Activated CD8-positive, alpha-beta memory T cell treated with anti-CD3 and anti-CD28 coated beads for 4 hours (primary cell): ENCODE data around the gene RNF208.
A peak's percentile ranks its signal among the peaks of the same experiment; 100 is the strongest.

ENCODE experiments used
- DNase-seq, 2 donors: peaks; one replicate each; pipeline ENCODE4 v3.0.0-alpha.2; 2020; ENCODE audit warnings: low read depth in 2 of 2

RNF208 gene

DNA sequence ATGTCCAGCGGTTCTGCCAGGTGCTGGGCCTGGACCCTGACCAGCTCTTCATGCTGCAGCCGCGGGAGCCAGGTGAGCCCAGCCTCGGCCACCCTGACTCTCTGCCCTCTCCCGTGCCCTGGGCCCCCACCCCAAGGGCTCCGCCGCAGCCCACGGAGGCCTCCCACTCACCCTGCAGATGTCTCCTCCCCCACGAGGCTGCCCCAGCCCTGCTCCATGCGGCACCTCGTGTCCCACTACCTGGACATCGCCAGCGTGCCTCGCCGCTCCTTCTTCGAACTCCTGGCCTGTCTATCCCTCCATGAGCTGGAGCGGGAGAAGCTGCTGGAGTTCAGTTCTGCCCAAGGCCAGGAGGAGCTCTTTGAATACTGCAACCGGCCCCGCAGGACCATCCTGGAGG is 7.4 kb downstream of the RNF208 start:
- no peak for DNase-seq

DNA sequence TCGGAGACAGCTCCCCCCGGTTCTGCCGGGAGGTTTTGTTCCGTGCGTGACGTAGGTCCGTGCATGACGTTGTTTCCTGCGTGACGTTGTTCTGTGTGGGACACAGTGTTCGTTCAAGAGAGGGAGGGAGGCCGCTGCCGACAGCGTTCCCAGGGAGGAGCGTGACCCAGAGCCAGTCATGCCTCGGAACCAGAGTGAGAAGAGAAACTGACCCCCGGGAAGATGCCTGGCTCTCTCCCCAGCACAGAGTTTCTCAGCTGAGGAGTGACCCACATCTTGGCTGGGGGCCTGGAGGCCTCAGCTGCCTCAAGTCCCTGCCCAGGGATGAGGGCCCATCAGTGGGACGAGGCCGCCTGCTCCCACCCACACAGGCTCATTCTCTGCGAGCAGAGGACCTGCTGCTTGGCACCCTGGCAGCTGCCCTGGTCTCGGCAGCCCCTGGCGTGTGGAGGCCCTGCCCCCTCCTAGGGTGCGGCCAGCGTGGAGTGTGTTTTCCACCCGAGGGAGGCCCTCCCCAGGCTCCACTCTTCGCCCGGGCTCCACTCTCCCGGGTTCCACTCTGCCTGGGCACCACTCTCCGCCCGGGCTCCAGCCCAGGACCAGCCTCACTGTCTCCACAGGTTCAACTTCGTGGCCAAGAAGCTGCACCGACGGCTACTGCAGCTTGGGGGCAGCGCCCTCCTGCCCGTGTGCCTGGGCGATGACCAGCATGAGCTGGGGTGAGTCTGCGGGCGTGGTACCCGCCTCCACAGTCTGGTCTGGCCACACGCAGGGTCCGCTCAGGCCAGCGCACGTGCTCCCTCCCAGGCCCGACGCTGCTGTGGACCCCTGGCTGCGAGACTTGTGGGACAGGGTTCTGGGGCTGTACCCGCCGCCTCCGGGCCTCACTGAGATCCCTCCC is 8.6 kb downstream of the RNF208 start:
- DNase-seq = no peak

DNA sequence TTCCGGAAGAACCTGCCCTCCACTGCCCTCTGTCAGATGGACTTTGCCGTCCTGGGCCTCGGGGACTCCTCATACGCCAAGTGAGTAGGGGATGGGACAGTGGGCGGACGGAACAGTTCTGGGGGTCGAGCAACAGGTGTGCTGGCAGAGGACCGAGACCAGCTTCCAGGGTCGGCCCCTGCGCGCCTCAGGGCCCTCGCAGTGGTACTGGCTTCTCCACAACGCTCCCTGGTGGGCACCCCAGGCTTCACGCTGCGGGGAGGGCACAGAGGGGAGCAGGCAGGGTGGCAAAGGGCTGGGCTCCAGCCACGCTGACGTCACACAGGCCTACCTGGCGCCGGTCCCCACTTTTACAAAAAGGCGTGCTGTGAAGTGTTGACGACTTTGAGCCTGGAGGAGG is 9.5 kb downstream of the RNF208 start:
- no peak for DNase-seq

DNA sequence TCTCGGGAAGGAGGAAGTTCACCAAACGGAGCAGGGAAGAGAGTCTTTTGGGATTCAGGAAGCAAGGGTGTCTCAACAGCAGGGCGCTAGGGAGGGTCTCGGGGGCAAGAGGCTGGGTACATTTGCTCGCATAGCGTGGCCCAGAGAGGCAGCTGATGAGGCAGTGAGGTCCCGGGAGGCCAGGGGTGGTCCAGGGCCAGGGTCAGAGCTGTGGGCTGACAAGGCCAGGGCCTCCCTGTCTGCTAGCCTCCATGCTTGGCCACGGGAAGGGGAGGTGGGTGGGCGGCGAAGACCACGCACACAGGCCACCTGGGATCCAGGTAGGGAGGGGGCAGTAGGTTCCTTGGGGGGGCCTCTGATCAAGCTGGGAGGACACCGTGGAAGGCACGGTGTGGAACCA is 10.5 kb downstream of the RNF208 start:
- no peak for DNase-seq

DNA sequence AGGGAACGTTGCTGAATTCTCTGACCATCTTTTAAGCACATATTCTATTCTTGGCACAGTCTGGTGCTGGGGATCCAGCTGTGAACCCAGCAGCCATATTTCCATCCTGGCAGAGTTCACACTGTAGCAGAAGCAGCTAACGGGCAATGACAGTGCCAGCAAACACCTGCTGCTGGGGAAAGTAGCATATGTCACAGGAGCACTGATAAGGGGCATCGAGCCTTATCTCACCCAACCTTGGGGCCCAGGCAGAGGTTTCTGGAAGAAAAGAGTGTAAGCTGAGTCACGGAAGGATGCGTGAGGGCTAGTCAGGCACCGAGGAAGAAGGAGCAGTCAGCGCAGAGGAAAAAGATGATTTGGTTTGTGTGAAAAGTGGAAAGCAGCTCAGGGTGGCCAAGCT is 15.4 kb downstream of the RNF208 start:
- DNase-seq = no peak

DNA sequence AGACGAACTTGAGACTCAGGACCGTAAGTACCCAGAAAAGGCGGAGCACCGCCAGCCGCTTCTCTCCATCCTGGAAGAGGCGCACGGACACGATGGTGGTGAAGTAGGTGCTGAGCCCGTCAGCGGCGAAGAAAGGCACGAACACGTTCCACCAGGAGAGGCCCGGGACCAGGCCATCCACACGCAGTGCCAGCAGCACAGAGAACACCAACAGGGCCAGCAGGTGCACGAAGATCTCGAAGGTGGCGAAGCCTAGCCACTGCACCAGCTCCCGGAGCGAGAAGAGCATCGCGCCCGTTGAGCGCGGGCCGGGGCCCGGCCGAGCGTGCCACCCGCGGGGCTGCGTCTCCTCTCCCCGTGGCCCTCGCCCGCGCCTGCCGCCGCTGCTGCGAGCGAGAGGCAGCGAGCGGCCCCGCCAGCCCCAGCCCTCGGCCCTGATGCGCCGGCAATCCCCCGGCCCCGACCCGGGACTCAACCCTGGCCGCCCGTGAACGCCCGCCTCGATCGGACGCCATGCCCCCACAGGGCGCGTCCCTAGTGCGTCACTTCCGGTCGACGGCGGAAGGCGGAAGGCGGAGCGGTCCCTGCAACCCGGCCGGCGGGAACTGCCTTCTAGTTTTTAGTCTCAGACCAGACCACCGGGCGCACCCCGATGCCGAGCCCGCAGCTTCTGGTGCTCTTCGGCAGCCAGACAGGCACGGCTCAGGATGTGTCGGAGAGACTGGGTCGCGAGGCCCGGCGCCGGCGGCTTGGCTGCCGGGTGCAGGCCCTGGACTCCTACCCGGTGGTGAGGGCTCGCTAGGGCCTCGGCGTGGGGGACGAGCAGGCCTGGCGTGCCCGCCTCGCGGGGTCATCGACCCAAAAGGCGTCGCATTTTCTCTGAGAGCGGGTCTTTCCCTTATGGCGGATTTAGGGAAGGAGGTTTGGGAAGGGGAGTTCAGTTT is 16.6 kb downstream of the RNF208 start, which contains the start of the genes NDOR1 and TMEM203:
Gene NDOR1, plus strand, starts transcription at position 575 of the 944 bp plus-strand sequence. Its CDS starts 78 bp downstream, at position 653.
Gene TMEM203, minus strand, starts transcription at position 523 of the 944 bp plus-strand sequence. Its CDS starts 234 bp downstream, at position 289.
- peak; percentile 87 for DNase-seq

DNA sequence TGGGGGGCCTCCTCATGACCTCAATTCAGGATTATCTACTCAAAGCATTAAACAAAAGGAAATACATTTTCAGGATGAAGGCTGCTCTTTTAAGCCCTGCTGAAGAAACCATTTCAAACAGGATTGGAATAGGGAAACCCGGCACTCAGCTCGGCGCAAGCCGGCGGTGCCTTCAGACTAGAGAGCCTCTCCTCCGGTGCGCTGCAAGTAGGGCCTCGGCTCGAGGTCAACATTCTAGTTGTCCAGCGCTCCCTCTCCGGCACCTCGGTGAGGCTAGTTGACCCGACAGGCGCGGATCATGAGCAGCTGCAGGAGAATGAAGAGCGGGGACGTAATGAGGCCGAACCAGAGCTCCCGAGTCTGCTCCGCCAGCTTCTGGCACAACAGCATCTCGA is 17.3 kb downstream of the RNF208 start:
- DNase-seq = no peak

DNA sequence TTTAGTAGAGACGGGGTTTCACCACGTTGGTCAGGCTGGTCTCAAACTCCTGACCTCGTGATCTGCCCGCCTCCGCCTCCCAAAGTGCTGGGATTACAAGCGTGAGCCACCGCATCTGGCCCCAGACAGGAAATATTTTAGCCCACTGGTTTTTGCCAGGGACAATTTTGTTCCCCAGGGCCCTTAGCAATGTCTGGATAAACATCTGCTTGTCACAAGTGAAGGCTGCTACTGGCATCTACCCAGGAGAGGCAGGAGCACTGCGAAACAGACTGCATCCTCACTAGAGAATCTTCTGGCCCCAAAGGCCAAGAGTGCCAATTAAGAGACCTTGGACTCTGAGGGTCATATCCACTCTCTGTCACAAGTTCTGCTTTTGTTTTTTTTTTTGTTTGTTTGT is 19.1 kb downstream of the RNF208 start:
- DNase-seq = no peak

DNA sequence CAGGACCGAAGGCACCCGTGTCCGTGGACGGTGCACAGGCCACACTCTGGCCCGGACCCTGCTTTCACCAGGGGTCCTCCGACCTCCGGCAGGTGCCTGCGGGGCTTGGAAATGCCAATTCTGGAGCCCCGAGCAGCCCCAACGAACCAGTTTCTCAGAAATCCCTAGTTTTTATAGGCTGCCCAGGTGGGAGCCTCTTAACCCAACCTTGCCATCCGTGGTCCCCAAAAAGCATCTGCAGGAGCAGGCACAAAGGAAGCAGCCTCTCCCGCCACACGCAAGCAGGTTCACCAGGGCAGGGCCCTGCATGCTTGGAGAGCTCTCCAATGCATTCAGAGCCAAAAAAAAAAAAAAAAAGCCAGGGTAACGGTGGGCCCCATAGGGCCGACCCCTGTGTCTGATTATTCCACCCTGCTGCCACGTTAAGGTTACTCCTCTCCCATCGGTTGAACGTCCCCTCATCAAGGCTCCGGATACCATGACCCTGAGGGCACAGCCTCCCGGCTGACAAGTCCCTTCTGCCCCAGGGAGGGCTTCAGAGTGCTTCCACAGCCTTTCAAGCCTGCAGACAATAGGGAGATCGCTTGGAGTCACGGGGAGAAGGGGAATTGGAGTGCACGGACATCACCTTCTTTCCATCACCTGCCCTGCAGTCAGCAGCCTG is 20.7 kb downstream of the RNF208 start:
- DNase-seq = no peak

DNA sequence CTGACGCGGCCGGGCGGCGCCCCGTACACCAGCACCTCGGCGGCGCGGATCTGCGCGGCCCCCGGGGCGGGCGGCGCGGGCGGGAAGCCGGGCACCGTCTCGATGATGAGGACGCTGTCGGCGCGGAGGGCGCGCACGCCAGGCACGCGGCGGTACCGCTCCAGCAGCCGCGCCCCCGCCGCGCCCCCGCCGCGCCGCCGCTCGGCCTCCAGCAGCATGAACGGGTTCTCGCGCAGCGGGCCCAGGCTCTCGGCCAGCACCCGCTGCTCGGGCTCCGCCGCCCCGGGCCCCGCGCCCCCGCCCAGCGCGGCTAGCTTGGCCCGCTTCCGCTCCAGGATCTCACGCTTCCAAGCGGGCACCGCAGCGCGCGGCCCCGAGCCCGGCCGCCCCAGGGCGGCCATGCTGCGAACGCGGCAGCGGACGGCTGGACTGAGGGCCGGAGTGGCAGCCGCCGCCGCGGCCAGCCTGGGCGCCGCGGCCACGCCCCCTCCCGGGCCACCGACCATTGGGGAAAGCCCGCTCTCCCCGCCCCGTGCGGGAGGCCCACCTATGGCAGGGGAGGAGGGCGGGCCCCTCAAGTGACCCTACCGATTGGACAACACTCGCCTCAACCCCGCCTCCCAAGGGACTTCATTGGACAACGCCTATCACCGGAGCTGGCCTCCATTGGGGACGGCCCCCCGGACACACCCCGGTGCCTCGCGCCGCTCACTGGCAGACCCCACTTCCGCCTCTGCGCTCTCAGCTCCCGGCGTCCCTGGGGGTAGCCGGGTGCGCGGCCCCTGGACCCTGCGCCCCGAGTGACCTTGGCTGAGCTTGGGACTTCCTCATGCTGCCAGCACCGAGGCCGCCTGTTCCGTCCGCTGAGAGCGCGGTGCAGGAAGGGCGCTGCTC is 21.5 kb downstream of the RNF208 start, which contains the start of gene TPRN:
Gene TPRN, minus strand, starts transcription at position 431 of the 894 bp plus-strand sequence. Its CDS starts 30 bp downstream, at position 401.
- peak; percentile 97 to 98 for DNase-seq

DNA sequence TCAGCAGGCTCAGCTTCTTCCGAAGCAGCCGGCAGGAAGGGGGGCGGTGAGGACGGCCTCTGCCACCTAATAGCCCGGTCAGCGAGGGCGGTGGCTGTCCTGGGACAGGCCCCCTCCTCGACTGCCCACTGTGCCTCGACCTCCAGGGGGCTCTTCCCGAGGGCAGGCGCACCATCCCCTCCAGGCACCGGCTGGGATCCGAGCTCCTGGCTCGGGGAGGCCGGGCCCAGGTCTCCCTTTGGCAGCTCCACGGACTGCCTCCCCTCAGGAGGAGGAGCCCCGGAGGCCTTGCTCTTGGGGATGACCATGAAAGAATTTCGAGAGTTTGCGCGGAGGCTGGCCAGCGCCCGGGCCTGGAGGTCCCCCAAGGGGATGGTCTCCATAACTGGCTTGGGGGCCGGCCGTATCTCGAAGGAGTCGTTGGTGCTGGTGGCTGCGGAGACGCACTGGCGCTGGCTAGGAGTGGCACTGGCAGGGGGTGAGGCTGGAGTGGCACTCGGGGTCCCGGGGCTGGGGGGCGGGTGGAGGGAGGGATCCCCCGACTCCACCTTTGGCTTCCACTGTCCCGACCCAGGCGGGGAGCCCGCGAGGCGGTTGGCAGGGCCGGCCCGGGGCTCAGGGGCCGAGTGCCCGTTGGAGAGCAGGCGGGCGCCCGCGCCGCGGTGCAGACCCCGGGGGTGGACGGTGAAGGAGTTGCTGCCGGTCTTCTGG is 22.5 kb downstream of the RNF208 start:
- DNase-seq = no peak

DNA sequence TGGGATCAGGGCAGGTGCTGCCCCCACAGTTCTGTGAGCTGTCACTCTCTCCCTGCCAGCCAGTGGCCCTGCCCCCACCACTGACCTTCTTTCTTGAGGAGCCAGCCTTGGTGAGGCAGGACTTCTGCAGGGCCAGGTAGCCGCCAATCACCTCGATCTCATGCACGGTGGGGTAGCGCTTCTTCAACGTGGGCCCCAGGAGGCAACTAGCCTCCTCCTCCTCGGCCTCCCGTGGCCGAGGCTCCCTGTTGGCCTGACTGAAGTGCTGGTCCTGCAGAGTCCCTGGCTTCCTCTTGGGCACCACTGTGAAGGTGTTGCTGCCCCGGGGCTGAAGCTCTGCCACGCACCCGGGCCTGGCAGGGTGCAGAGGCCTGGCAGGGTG is 23.1 kb downstream of the RNF208 start:
- no peak for DNase-seq

DNA sequence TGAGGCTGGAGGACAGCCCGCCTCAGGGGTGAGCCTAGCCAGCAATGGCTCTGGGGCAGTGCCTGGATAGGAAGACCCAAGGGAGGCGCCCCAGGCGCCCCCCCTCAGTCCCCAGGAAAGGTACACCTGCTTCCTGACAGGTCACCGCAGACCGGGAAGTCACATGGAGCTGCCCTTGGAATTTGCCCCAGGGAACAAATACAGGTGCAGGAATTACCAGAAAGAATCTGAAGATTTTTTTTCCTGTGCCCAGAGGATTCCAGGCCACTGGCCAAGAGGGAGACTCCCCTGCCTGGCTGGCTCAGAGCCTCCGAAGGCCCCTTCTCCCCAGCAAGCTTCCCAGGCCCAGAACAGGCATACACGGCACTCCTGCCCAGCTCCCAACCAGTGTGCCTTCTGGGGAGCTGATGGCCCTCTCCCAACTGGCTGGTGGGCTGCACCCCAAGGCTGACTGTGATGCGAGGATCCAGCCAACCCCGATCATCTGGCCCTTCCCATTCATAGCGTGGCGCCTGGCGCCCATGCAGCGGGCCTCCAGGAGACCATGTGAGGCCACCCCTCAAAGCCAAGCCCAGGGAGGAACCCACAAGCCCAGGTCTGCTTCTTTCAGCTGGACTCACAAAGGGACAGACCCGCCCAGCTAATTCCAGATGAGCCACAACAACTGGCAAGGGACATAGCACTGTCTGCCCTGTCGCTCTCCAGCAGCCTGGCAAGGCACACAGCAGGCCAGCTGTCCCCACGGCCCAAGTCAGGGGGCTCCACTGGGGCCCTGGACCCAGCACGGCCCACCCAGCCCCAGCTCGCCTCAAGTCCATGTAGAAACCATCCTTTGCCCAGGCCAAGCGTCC is 23.8 kb downstream of the RNF208 start:
- no peak for DNase-seq

DNA sequence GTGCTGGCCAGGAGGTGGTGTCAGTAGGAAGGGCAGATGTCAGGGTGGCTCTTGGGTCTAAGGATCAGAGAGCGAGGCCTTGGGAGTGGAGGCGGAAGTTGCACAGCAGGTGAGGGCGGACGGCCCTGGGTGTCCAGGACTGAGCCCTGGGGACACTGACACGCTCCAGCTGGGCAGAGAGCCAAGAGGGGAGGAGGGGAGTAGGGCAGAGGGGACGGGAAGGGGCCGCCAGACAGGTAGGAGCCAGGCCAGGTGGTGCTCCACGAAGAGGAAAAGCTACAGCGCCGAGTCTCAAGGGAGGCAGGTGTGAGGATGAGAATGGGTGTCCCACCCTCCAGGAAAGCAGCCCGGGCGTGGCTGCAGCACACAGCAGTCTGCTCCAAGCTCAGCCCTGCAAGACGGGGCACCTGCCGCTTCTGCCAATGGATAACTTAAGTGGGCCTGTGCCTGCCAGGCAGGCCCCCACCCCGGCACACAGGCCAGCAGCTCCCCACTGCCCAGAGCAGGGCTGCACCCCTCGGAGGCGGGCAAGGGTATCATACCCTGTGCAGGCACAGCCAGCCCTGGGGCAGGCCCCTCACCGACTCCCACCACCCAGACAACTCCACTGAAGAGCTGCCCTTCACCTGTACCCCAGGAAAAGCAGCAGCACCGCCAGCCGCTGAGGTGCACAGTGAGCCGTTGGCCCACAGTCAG is 26.4 kb downstream of the RNF208 start:
- no peak for DNase-seq

DNA sequence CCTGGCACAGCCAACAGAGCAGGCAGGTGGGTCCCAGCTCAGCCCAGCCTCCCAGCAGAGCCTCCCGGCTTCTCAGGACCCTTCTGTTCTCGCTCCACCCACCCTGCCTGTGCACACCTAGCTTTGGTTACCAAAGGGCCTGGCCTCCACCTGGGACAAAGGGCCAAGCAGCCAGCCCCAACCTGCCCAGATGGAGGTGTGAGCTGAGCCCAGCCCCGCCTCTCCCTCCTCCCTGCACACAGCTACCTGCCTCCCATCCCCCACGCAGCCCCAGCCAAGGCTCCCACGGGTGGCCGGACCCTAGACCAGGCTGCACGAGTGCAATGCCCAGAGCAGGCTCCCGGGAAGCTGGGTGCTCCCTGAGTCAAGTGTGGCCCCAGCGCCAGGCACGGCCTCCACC is 27.1 kb downstream of the RNF208 start:
- no peak for DNase-seq

DNA sequence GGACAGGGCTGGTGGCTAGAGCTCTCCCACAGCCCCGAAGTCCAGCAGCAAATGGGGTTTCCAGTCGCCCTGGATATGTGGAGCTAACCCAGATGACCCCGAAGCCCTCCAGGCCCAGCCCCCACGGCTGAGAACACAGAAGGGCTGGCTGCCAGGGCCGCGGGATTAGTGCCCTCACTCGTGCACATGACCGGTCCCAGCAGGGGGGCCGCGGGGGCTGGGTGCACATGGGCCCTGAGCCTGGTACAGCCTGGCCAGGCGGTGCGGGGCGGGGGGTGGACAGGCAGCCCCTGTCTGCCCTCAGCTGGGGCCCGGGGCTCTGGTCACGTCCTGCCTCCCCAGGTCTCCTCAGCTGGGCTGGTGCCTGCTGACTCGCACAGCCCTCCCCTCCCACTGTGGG is 27.7 kb downstream of the RNF208 start:
- DNase-seq = no peak

DNA sequence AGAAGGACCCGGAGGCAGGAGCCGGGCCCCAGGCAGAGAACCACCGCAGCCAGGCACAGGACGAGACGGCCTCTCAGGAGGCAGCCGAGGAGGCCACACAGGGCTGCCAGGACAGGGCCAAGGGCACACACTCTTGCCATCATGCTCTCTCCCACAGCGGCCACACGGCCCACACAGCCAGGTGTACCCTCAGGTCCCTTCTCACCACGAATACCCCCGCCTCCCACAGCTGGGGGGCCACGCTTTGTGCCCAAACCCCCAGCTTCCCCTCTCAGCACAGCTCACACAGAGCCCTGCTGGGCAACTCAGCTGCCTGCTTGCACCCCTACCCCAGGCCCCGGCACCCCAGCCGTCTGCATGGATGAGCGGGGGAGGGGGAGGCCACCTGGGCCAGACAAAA is 28.3 kb downstream of the RNF208 start:
- DNase-seq = no peak

DNA sequence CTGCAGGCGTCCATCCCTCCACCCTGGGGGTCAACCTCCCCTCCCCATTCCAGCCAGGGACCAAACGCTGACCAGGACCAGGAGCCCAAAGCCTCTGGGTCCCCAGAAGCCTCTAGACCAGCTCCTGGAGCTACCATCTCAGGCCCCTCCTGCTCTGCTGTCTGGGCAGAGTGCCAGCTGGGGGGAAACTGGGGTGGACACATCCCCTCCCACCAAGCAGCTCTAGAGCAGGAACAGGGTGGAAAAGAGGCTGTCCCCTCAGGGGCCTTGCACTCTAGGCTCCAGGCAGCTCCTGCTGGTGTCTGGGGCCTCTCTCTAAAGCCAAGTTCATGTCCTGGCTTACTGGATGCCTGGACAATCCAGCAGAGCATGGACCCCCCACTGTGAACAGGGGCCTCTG is 29.2 kb downstream of the RNF208 start:
- no peak for DNase-seq

DNA sequence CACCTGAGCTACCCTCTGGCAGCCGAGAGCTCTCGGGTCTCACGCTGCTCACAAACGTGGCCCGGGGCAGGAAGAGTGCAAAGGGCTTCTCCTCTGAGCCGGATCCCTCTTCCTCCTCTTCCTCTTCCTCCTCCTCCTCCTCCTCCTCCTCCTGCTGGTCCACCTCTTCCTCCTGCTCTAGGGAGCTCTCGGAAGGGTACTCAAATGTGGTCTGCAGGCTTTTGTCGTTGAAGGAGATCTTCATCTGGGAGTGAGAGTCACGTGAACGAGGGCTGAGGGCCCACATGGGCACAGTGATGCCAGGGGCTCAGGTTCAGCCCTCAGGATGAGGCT is 29.6 kb downstream of the RNF208 start:
- no peak for DNase-seq
